Body of pancreas (tissue), 4 donors: ENCODE results near the gene MRPS5. TPM values are rescaled to one million over a fixed set of nuclear protein-coding genes. Genes with fewer than 3 reads are reported as not detected.

Experiments used
- ATAC-seq: fragments of 150-250 bp; one replicate; pipeline ENCODE4 v1.9.1; 2016
- DNase-seq, 4 donors: peaks; one replicate each; pipeline ENCODE4 v3.0.0-alpha.2; 2019
- H3K27ac ChIP-seq, 4 donors: fragments of 200-600 bp; sonication (generic); 1 replicate in 3 of 4; 2 replicates in 1 of 4; pipeline versions ENCODE4 v1.5.1 to v1.6.1; 2016 to 2019; ENCODE audit warnings: mild to moderate bottlenecking in 1 of 4, mixed read lengths in 1 of 4, moderate library complexity in 1 of 4
- H3K27me3 ChIP-seq, 2 donors: fragments of 200-600 bp; sonication (generic); one replicate each; pipeline ENCODE4 v1.6.0; 2016; ENCODE audit warnings: mild to moderate bottlenecking in 1 of 2
- H3K36me3 ChIP-seq, 2 donors: fragments of 200-600 bp; sonication (generic); replicated peaks in 1 of 2; 2 replicates each; pipeline ENCODE4 v1.5.1; 2016; ENCODE audit warnings: low read depth in 2 of 2; ENCODE audit not compliant: insufficient read depth in 1 of 2
- H3K4me1 ChIP-seq: fragments of 200-600 bp; sonication (generic); one replicate; pipeline ENCODE4 v1.6.0; 2016
- H3K4me3 ChIP-seq, 2 donors: fragments of 200-600 bp; sonication (generic); 1 replicate in 1 of 2; 2 replicates in 1 of 2; pipeline ENCODE4 v1.5.1; 2016 to 2019
- H3K9me3 ChIP-seq, 3 donors: fragments of 200-600 bp; sonication (generic); 1 replicate in 2 of 3; 2 replicates in 1 of 3; pipeline ENCODE4 v1.5.1; 2016
- CTCF ChIP-seq, 7 experiments: fragments of 450-650 bp in 4 of 7; fragments of 200-600 bp in 3 of 7; sonication (generic) in 3 of 7; IDR thresholded peaks; one replicate each; pipeline ENCODE4 v1.5.1; 2016 to 2019; ENCODE audit warnings: antibody characterized with exemption in 7 of 7
- POLR2A ChIP-seq, 3 donors: fragments of 450-650 bp; IDR thresholded peaks; one replicate each; pipeline ENCODE4 v1.6.1; 2016; ENCODE audit warnings: antibody characterized with exemption in 3 of 3, mild to moderate bottlenecking in 2 of 3
- WGBS, 2 donors: methylation state at CpG; one replicate each; pipeline ENCODE4 v1.1.5; 2017; 5-methylcytosine and 5-hydroxymethylcytosine counted together
- intact Hi-C: fragments of 100-400 bp; cut with DNase I; formaldehyde crosslinking; loops from one replicate; pipeline ENCODE4 v1.15.1; 2023
- total RNA-seq, 2 donors: library from RNA; depleted of rRNA; stranded (reverse); fragments of >200 nt; gene quantifications; one replicate each; pipeline ENCODE4 v1.1.0, GENCODE V29; 2016

Gene MRPS5
- 10 to 100 TPM; 31.6 to 46.1 TPM for total RNA-seq

GRCh38 chr2:95121407-95122196, at the start of gene MRPS5:
MRPS5 (minus strand) TSS chr2:95121808; CDS start chr2:95121791, 17 bp downstream.
- peaks cover 19% of the 10 kb centered on the region for H3K4me1 ChIP-seq
- intact Hi-C loops = no loop called here
- ATAC-seq = peak; percentile 95
- peak within 1 kb of the TSS; percentile 61 to 82 for H3K4me3 ChIP-seq
- H3K27ac ChIP-seq = peak within 1 kb of the TSS; percentile 83 to 97 (median 92)
- TF ChIP-seq CTCF (IDR thresholded peaks at IDR 0.05) (peak in 2 of 7 experiments; percentile 18 to 24), POLR2A (IDR thresholded peaks at IDR 0.05) (peak; percentile 50 to 72 (median 71))
- no peaks in the 10 kb centered on the region for H3K36me3 ChIP-seq
- no peaks in the 10 kb centered on the region for H3K27me3 ChIP-seq
- 0% methylated on average over 4 to 84 of the region's 86 CpGs for WGBS, 2 donors
- peak; percentile 82 to 89 (median 84) for DNase-seq
- no peaks in the 10 kb centered on the region for H3K9me3 ChIP-seq

- Histone ChIP-seq H3K9me3 (no peaks in the 10 kb centered on the region), H3K27me3 (no peaks in the 10 kb centered on the region), H3K4me1 (peaks cover 29% of the 10 kb centered on the region), H3K27ac (peak overlapping the region; percentile 75 to 97 (median 94)), H3K4me3 (peak overlapping the region; percentile 54 to 64), H3K36me3 (no peaks in the 10 kb centered on the region)
- DNase-seq = no peak
- 4 to 5% methylated on average over 16 of the region's 16 CpGs for WGBS, 2 donors
- ATAC-seq = no peak
- no peak for TF ChIP-seq POLR2A (IDR thresholded peaks at IDR 0.05)
- TF ChIP-seq CTCF (IDR thresholded peaks at IDR 0.05) = no peak
- intact Hi-C loops = no loop called here
Observed at GRCh38 chr2:95166065-95166763, 44.6 kb upstream of the MRPS5 start.

- H3K27me3 ChIP-seq = no peaks in the 10 kb centered on the region
- peak within 1 kb of the TSS; percentile 54 to 64 for H3K4me3 ChIP-seq
- 0% methylated on average over 4 to 55 of the region's 56 CpGs for WGBS, 2 donors
Observed at GRCh38 chr2:95165371-95166064, 43.9 kb upstream of the MRPS5 start, which contains the start of gene ZNF2. ZNF2 (plus strand) TSS chr2:95165809; CDS start chr2:95176227, 10,418 bp downstream.

GRCh38 chr2:95165030-95165370, 43.4 kb upstream of the MRPS5 start:
- Histone ChIP-seq H3K27me3 (no peaks in the 10 kb centered on the region), H3K27ac (peak overlapping the region; percentile 75 to 97 (median 94)), H3K4me1 (peaks cover 29% of the 10 kb centered on the region), H3K36me3 (no peaks in the 10 kb centered on the region), H3K9me3 (no peaks in the 10 kb centered on the region), H3K4me3 (peak overlapping the region; percentile 26 to 64)
- WGBS, 2 donors = 0 to 1% methylated on average over 5 to 9 of the region's 9 CpGs
- TF ChIP-seq POLR2A (IDR thresholded peaks at IDR 0.05) = no peak
- TF ChIP-seq CTCF (IDR thresholded peaks at IDR 0.05) = no peak
- intact Hi-C loops = no loop called here
- no peak for DNase-seq
- peak; percentile 38 for ATAC-seq

More at GRCh38 chr2:95165371-95166064, 43.9 kb upstream of the MRPS5 start, which contains the start of gene ZNF2:
- DNase-seq = peak; percentile 98 to 99 (median 98)
- H3K4me1 ChIP-seq = peaks cover 29% of the 10 kb centered on the region
- TF ChIP-seq CTCF (IDR thresholded peaks at IDR 0.05) (no peak), POLR2A (IDR thresholded peaks at IDR 0.05) (peak; percentile 64 to 95 (median 89))
- peak within 1 kb of the TSS; percentile 75 to 97 (median 94) for H3K27ac ChIP-seq
- H3K9me3 ChIP-seq = no peaks in the 10 kb centered on the region
- ATAC-seq = peak; percentile 99
- intact Hi-C loops = no loop called here
- no peaks in the 10 kb centered on the region for H3K36me3 ChIP-seq
